ENCODE results near the gene OTUD6A.

DNA sequence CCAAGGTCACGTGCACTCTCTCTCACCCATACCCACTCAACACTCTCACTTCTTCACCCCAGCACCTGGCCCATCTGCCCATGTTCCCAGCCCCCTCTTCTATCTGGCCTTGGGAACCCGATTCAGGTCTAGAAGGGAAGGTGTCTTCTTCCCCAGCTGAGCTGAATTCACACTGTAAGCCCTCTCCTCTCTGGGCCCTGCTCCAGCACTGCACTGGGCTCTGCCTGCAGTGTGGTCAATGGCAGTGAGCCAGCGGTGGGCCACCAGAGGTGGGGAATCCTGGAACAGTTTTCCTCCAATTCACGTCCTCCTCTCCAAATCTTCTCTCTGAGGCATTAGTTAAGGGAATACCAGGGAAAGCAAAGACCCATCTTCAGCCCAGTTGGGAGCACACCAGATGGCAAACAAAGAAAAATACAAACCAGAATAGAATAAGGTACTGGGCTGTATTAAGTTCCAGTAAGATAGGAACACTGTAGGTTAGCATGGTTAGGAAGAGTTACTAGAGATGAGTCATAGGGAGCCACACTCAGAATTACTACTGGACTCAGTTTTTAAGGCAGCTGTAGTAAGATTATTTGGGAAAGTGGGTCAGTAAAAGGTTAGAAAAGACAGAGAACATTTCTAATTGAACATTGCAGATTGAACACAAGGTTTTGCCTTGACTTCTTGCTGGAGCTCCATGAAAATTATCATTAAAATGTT lies 17.6 kb upstream of the OTUD6A start:
- TF ChIP-seq CTCF (IDR thresholded peaks at IDR 0.05): no peak
- TF ChIP-seq POLR2A (IDR thresholded peaks at IDR 0.05): no peak
- no peak for TF ChIP-seq POLR2AphosphoS5 (IDR thresholded peaks at IDR 0.05)
